ENCODE results near the gene CDNF. TPM values are rescaled to one million over a fixed set of nuclear protein-coding genes. Genes with fewer than 3 reads are reported as not detected.

Gene CDNF
- total RNA-seq, 1 experiment from 2014 or later, result 0.34 TPM

- POLR2A ChIA-PET (ENCODE audit: low non-redundant PET), result no interaction called here
- no peaks in the 10 kb centered on the region for H3K27me3 ChIP-seq (replicated peaks; ENCODE audit: insufficient read depth, low read depth, low read length, poor library complexity)
- TF ChIP-seq CTCF (conservative IDR thresholded peaks at IDR 0.05; ENCODE audit: low read depth, low read length) (no peak), EZH2 (IDR thresholded peaks at IDR 0.05; ENCODE audit: borderline replicate concordance, low read depth, low read length, poor library complexity, severe bottlenecking) (no peak)
- no peaks in the 10 kb centered on the region for H3K4me1 ChIP-seq (ENCODE audit: insufficient read depth, low read length, poor library complexity, severe bottlenecking)
- CTCF ChIA-PET, result interaction anchor here (0.6 kb wide), 1 partner anchor 40 kb away, joined by 3 read pairs; no protein-coding TSS in a partner anchor
- no peak overlapping the region for H3K4me3 ChIP-seq (ENCODE audit: low read depth, low read length, poor library complexity, severe bottlenecking)
- no peaks in the 10 kb centered on the region for H3K9me3 ChIP-seq (ENCODE audit: low read depth, low read length, poor library complexity, severe bottlenecking)
- no peak for DNase-seq (ENCODE audit: low spot score)
- no peaks in the 10 kb centered on the region for H3K36me3 ChIP-seq (ENCODE audit: insufficient read depth, low read length, poor library complexity, severe bottlenecking)
- BruUV-seq (replicated peaks), result no TSS peak
- intact Hi-C loops (cut with micrococcal nuclease; ENCODE audit: unreplicated experiment), result no loop called here
- H3K27ac ChIP-seq (ENCODE audit: low read depth, low read length, poor library complexity, severe bottlenecking), result no peak overlapping the region
These were observed 55.0 kb downstream of the CDNF start for GRCh38 chr10:14782691-14783363.

GRCh38 chr10:14781763-14782162, 56.1 kb downstream of the CDNF start:
- no peak overlapping the region for H3K4me3 ChIP-seq (ENCODE audit: low read depth, low read length, poor library complexity, severe bottlenecking)
- no peak for TF ChIP-seq CTCF (conservative IDR thresholded peaks at IDR 0.05; ENCODE audit: low read depth, low read length)
- TF ChIP-seq EZH2 (IDR thresholded peaks at IDR 0.05; ENCODE audit: borderline replicate concordance, low read depth, low read length, poor library complexity, severe bottlenecking), result no peak
- H3K36me3 ChIP-seq (ENCODE audit: insufficient read depth, low read length, poor library complexity, severe bottlenecking), result no peaks in the 10 kb centered on the region
- intact Hi-C loops (cut with micrococcal nuclease; ENCODE audit: unreplicated experiment), result no loop called here
- BruUV-seq (replicated peaks), result no TSS peak
- H3K27ac ChIP-seq (ENCODE audit: low read depth, low read length, poor library complexity, severe bottlenecking), result no peak overlapping the region
- H3K4me1 ChIP-seq (ENCODE audit: insufficient read depth, low read length, poor library complexity, severe bottlenecking), result no peaks in the 10 kb centered on the region
- DNase-seq (ENCODE audit: low spot score), result no peak
- ChIA-PET POLR2A (ENCODE audit: low non-redundant PET) (no interaction called here), CTCF (interaction anchor here (0.6 kb wide), 1 partner anchor 41 kb away, joined by 3 read pairs; no protein-coding TSS in a partner anchor)
- no peaks in the 10 kb centered on the region for H3K9me3 ChIP-seq (ENCODE audit: low read depth, low read length, poor library complexity, severe bottlenecking)
- no peaks in the 10 kb centered on the region for H3K27me3 ChIP-seq (replicated peaks; ENCODE audit: insufficient read depth, low read depth, low read length, poor library complexity)

DNA sequence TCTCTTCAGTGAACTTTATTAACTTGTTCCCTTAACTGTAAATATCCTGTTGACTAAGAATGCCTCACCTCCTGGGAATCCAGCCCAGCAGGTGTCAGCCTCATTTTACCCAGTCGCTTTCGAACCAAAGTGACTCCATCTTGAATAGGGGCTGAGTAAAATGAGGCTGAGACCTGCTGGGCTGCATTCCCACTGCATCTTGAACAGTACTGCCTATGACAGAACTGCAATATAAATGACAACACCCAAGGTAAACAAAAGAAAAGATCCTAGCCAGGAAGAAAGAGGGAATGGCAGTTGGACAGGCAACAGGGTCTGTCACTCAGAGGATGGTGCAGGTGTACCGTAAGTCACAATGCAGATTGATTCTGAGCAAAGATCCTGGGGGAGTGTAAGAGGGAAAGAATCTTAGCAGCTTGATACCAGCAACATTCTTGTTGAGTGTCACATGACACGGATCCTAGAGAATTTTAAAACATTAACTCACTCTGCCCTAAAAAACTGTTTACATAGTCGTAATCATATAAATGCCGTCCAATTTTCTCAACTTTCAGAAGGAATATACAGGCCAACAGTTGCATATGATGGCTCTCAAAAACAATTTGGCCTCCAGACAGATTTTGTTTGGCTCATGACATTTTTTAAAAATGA, 58.7 kb downstream of the CDNF start:
- Histone ChIP-seq H3K9me3 (ENCODE audit: low read depth, low read length, poor library complexity, severe bottlenecking) (no peaks in the 10 kb centered on the region), H3K36me3 (ENCODE audit: insufficient read depth, low read length, poor library complexity, severe bottlenecking) (no peaks in the 10 kb centered on the region), H3K4me3 (ENCODE audit: low read depth, low read length, poor library complexity, severe bottlenecking) (no peak overlapping the region), H3K27ac (ENCODE audit: low read depth, low read length, poor library complexity, severe bottlenecking) (no peak overlapping the region), H3K4me1 (ENCODE audit: insufficient read depth, low read length, poor library complexity, severe bottlenecking) (no peaks in the 10 kb centered on the region), H3K27me3 (replicated peaks; ENCODE audit: insufficient read depth, low read depth, low read length, poor library complexity) (no peaks in the 10 kb centered on the region)
- POLR2A ChIA-PET (ENCODE audit: low non-redundant PET), result no interaction called here
- intact Hi-C loops (cut with micrococcal nuclease; ENCODE audit: unreplicated experiment), result no loop called here
- CTCF ChIA-PET, result no interaction called here
- BruUV-seq (replicated peaks), result no TSS peak
- DNase-seq (ENCODE audit: low spot score), result no peak
- TF ChIP-seq EZH2 (IDR thresholded peaks at IDR 0.05; ENCODE audit: borderline replicate concordance, low read depth, low read length, poor library complexity, severe bottlenecking) (no peak), CTCF (conservative IDR thresholded peaks at IDR 0.05; ENCODE audit: low read depth, low read length) (no peak)

Measured in A673 (cell line).